Cardiac septum (tissue), 1 donor: Measurements from ENCODE around the gene AP5M1. TPM values are rescaled to one million over a fixed set of nuclear protein-coding genes. Genes with fewer than 3 reads are reported as not detected.
A peak's percentile ranks its signal among the peaks of the same experiment; 100 is the strongest.
"Not testable (repeated sequence)": the region's sequence is repeated elsewhere in the genome, so short reads cannot be mapped to it uniquely, and the experiment has no call there.

Source experiments
- DNase-seq: peaks from one replicate; pipeline ENCODE4 v3.0.0-alpha.2; 2020; ENCODE audit warnings: low spot score
- intact Hi-C: fragments of 100-400 bp; cut with DNase I; formaldehyde crosslinking; loops from one replicate; pipeline ENCODE4 v1.14.0; 2022
- total RNA-seq: library from RNA; stranded (reverse); fragmentation: NEBNext Ultra II Directional; extraction: Animal tissue kit (Norgen Biotek cat#: 25700); gene quantifications from one replicate; pipeline ENCODE4 v1.2.1, GENCODE V29; 2021
- donor health status: DM: no; HTN: no; CAD: no.

AP5M1 gene
- total RNA-seq, 1 donor from 2014 or later, result 49.6 TPM

DNA sequence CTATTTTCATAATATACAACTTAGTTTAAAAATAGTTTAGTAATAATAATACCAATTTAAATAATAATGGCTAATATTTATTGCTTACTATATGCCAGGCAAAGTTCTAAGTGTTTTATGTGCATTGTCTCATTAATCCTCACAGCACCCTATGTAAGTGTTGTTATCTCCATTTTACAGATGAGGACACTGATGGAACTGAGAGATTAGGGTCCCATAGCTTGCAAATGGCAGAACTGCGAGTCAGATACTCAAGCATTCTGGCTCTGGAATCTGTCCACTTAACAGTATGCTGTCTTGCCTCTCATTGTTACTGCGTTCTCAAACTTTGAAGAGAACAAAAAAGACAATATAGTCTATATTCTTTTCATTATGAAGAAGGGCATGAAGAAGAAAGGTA is 19.0 kb downstream of the AP5M1 start:
- no peak for DNase-seq
- intact Hi-C loops, result no loop called here

DNA sequence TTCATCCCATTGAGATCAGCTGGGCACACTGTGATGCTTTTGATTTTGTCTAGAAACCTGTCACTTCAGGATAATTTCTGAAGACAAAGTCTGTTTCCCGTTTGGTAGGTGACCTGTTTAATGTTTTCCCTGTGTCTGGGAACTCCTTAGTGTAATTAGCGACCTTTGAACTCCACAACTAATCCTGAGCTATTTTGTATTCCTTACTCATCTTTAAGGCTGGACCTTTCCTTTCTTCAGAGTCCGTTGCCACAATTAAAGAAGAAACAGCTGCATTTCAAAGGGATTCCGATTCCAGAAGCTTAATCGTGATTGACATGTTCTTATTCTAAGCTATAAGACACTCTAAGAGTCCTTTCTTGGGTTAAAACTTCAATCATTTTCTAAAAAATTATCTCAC is 22.0 kb downstream of the AP5M1 start:
- intact Hi-C loops, result no loop called here
- no peak for DNase-seq

DNA sequence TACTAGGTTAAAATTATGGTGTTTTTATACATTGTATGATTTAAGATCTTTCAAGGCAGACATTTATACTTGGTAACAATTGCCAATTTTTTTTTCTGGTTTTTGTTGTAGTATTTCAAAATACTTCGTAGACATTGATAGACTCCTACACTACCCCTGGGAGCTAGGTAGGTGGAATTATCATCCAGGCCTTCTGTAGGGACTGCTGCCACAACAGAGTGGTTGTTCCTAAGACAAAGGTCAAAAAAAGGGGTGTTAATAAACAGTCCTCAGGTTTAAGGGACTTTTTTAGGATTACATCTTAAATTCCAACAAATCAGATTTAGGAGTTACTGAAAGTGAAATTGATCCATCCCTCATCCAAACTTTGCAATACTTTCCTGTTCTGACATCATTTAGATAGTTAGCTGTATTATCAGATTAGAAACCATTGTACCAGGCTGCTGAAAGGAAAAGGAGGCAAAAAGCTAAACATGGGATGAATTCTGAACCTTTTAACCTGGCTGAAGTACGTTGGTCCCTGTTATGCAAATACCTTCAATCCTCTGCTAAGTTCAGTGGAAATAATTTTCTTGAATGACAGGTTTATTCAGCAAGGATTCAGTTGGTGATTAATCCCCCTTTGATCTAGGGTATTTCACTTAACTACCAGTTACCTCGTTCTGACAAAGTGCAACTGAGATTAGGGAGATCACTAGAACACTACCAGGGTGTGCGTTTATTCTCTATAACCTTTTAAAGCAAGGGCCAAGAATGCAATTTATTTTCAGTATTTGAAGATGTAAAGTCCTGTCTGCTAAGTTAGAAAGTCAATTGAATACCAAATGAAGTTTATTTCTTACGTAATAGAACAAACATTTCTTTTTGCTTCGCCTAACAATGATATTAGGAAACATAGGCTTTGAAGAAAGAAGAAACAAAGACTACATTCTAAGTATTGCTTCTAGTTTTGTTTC is 23.2 kb downstream of the AP5M1 start:
- DNase-seq, result no peak
- intact Hi-C loops, result no loop called here

DNA sequence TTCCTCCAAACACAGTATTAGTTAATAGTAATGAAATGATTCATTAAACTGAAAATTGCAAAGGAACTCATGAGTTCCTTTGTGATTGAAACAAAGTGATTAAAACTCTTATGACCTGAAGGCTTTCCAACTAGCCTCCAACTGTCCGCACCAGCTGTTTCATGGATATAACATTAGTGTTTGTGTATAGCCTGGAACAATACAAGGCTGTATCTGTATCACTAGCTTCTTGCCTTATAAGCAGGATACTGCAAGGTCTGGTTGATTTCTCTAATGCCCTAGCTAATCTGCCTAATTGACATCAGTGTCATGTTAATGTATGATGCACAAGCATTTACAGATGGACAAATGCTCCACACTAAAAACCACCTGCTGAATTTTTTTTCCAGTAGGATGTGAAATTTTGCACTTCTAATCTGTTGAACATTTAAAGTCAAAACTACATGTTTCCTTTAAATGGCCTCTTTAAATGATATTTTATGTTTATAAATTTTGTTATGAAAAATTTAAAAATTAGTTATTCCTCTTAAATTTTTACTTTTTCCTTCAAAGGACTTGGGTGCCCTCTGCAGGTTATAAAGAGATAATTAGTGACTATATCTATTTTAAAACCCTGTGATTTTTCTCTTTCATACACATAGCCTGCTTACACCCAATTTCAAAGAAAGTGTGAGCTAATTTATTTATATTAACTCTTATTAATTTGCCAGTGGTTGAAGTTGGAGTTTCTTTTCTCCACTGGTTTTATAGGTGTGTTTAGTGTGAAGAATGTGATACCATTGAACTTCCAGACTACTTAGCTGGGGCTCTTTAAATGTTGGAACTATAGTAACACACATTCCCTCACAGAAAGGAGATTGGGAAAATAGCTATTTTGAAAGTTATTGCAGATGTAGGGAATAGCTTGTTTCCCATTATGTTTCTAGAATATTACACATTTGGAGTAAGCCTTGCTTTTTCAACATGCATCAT is 25.4 kb downstream of the AP5M1 start:
- intact Hi-C loops, result no loop called here
- no peak for DNase-seq

- intact Hi-C loops, result no loop called here
- no peak for DNase-seq
Observed at GRCh38 chr14:57295239-57295638, 26.5 kb downstream of the AP5M1 start.

DNA sequence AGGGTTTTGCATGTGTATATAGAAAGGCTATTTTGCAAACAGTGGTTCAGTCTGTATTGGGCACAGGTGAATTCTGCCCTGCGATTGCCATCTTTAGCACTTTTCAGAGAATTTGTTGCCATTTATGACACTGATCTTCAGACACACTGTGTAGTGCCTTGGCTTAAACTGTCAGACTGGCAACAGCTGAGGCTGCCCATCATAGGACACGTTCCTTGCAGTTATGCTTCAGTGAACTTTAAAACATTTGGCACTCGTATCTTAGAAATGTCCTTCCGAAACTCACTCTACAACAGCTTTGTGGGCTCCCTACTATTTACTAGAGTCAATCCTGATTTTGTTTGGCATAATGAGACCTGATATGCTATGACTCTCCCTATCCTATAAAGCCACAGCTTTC is 29.1 kb downstream of the AP5M1 start:
- intact Hi-C loops, result no loop called here
- no peak for DNase-seq

GRCh38 chr14:57299511-57299910 is 30.7 kb downstream of the AP5M1 start:
- intact Hi-C loops, result no loop called here
- DNase-seq, result no peak

GRCh38 chr14:57302883-57303282 is 34.1 kb downstream of the AP5M1 start:
- intact Hi-C loops, result no loop called here
- no peak for DNase-seq

DNA sequence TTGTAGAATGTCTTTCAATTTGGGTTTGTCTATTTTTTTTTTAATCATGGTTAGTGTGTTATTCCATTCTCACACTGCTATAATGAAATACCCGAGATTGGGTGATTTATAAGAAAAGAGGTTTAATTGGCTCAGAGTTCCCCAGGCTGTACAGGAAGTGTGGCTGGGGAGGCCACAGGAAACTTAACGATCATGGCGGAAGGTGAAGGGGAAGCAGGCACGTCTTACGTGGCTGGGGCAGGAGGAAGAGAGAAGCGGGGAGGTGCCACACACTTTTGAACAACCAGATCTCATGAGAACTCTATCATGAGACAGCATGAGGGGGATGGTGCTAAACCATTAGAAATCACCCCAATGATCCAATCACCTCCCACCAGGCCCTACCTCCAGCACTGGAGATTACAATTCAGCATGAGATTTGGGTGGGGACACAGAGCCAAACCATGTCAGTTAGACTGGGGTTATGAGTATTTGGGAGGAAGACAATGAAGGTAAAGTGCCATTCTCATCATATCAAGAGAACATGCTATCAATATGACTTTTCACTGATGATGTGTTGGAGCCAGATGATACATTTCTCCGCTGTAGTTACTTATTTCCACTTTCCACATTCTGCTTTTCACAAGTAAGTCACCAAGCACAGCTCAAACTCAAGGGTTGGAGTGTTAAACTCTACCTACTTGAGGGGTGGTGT is 45.8 kb downstream of the AP5M1 start:
- no peak for DNase-seq
- intact Hi-C loops, result loop anchor here (5.0 kb wide), 1 partner anchor 822 kb away; no protein-coding TSS in a partner anchor

- intact Hi-C loops, result loop anchor here (5.0 kb wide), 1 partner anchor 825 kb away; no protein-coding TSS in a partner anchor
- peak; percentile 78 for DNase-seq
Observed at GRCh38 chr14:57317248-57317833, 48.6 kb downstream of the AP5M1 start.

DNA sequence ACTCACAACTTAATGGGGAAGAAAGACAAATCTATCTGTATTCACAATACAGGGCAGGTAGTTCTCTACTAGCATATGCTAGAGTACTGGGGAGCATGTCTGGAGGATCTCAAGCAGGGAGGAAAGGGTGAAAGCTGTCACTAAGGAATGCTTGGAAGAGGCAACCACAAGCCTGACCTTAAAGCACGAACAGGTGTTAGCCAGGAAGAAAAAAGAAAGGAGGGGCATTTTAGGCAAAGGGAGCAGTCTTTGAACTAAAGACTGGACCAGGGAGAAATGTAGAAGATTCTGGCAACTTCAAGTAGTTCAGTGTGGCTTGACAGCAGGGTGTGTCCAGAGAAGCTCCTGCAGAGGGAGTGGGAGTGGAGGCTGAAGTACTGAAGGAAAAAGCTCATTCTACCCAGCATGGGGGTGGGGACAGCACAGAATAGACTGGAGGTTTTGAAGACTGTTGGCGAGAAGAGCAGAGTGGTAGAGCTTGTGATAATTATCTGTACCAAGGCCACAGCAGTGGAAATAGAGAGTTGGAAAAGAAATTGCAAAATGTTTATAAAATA is 50.9 kb downstream of the AP5M1 start:
- no peak for DNase-seq
- intact Hi-C loops, result loop anchor here (5.0 kb wide), 1 partner anchor 827 kb away; no protein-coding TSS in a partner anchor

DNA sequence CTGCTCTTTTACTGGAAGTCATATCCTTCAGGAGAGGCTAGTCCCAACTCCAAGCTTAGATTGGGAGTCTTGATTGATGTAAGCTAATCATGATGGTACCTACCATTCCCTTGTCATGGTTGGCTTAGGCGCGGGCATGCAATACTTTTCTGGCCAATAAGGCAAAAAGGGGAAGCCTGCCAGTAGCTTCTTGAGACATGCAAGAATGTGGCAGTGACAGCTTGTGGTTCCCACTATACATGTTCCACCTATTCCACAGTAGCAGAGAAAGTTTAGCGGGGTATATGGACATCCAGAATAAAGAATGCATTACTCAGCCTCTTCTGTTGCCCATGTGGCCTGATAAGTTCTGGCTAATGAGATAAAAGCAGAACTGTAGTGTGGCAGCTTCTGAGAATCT is 55.0 kb downstream of the AP5M1 start:
- no peak for DNase-seq
- intact Hi-C loops, result no loop called here

DNA sequence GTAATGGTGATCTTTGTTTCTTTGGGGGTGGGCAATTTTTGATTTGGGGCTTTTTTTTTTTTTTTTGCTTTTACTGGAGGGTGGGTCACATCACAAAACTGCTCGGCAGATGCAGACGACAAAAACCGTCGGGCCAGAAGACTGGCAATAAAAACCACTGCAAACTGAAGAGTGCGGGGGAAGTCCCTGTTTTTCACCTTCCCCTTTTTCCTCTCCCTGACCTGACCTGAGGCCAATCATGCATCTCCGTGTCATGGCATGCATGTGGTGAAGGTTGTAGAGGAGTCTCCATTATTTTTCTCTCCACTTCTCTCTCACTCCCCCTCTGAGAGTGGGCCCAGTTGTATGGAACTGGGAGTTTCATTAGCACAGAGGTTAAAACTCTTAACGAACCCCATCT is 57.5 kb downstream of the AP5M1 start:
- intact Hi-C loops, result no loop called here
- DNase-seq, result no peak

DNA sequence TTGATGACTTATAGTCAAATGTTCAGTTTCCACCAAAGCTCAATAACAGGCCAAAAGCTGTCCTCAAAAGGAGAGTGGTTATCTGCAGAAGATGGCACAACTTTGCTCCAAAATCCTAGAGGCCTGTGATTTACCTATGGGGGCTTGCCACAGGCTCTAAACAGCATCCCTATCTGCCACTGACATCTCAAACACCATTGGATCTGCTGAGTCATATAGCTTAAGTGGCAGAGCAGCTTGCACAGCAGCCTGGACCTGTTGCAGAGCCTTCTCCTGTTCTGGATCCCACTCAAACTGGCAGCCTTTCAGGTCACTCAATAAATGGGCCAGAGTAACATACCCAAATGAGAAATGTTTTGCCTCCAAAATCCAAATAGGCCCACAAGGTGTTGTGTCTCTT is 61.1 kb downstream of the AP5M1 start:
- no peak for DNase-seq
- intact Hi-C loops, result no loop called here

- intact Hi-C loops, DNase-seq: not testable (repeated sequence)
Observed at GRCh38 chr14:57332475-57332874, 63.7 kb downstream of the AP5M1 start.

DNA sequence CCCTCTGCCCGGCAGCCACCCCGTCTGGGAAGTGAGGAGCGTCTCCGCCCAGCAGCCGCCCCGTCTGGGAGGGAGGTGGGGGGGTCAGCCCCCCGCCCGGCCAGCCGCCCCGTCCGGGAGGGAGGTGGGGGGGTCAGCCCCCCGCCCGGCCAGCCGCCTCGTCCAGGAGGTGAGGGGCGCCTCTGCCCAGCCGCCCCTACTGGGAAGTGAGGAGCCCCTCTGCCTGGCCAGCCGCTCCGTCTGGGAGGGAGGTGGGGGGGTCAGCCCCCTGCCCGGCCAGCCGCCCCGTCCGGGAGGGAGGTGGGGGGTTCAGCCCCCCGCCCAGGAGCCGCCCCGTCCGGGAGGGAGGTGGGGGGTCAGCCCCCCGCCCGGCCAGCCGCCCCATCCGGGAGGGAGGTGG is 65.0 kb downstream of the AP5M1 start:
- intact Hi-C loops, DNase-seq: not testable (repeated sequence)

GRCh38 chr14:57343545-57344297 is 75.0 kb downstream of the AP5M1 start:
- intact Hi-C loops, DNase-seq: not testable (repeated sequence)

DNA sequence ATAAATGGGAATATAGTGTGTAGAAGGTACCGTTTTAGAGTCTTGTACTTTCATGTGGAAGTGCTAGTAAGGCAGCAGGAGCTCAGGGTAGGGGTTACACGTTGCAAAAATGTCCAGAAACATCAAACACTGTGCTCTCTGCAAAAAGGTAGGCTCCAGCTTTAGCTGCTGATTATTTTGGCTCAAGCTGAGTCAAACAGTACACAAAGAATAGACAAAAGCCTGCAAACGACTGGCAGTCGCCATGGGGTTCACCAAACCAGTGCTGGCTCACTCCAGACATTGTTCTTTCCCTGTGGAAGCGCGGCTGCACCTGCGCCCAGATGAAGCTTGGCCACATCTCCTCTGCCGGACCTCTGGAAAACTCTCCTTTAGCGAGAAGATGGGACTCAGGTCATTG is 76.3 kb downstream of the AP5M1 start:
- intact Hi-C loops, result no loop called here

More for the DNA sequence above, 76.3 kb downstream of the AP5M1 start:
- DNase-seq, result no peak
